ENCODE measurements around the gene PEX10.

Gene PEX10

GRCh38 chr1:2400576-2400909 lies 11.8 kb downstream of the PEX10 start:
- Histone ChIP-seq H3K27me3 (no peaks in the 10 kb centered on the region), H3K9me3 (no peaks in the 10 kb centered on the region), H3K4me3 (ENCODE audit: low read depth in 1 of 2, low read length in 1 of 2) (no peak overlapping the region), H3K27ac (peak overlapping the region; percentile 13), H3K36me3 (peaks cover 98% of the 10 kb centered on the region), H3K4me1 (ENCODE audit: control insufficient read depth in 1 of 2, insufficient read depth in 1 of 2, low read depth in 1 of 2, low read length in 1 of 2) (no peaks in the 10 kb centered on the region)
- TF ChIP-seq CTCF (IDR thresholded peaks at IDR 0.05) = no peak

- H3K4me1 ChIP-seq (ENCODE audit: control insufficient read depth in 1 of 2, insufficient read depth in 1 of 2, low read depth in 1 of 2, low read length in 1 of 2) = no peaks in the 10 kb centered on the region
- no peak overlapping the region for H3K4me3 ChIP-seq (ENCODE audit: low read depth in 1 of 2, low read length in 1 of 2)
- no peak overlapping the region for H3K27ac ChIP-seq
- H3K36me3 ChIP-seq = peaks cover 98% of the 10 kb centered on the region
- no peaks in the 10 kb centered on the region for H3K9me3 ChIP-seq
- no peak for TF ChIP-seq CTCF (IDR thresholded peaks at IDR 0.05)
- H3K27me3 ChIP-seq = no peaks in the 10 kb centered on the region
Observed at GRCh38 chr1:2399890-2400575, 12.3 kb downstream of the PEX10 start.

- H3K36me3 ChIP-seq = peaks cover 96% of the 10 kb centered on the region
- no peak for TF ChIP-seq CTCF (IDR thresholded peaks at IDR 0.05)
Observed at GRCh38 chr1:2398871-2399270, 13.5 kb downstream of the PEX10 start.

GRCh38 chr1:2397007-2397679 lies 15.2 kb downstream of the PEX10 start:
- Histone ChIP-seq H3K36me3 (peaks cover 90% of the 10 kb centered on the region), H3K9me3 (no peaks in the 10 kb centered on the region), H3K4me1 (ENCODE audit: control insufficient read depth in 1 of 2, insufficient read depth in 1 of 2, low read depth in 1 of 2, low read length in 1 of 2) (peaks cover 13 to 16% of the 10 kb centered on the region in 2 experiments), H3K27ac (no peak overlapping the region), H3K4me3 (ENCODE audit: low read depth in 1 of 2, low read length in 1 of 2) (no peak overlapping the region), H3K27me3 (no peaks in the 10 kb centered on the region)
- TF ChIP-seq CTCF (IDR thresholded peaks at IDR 0.05) = no peak

More at GRCh38 chr1:2398871-2399270, 13.5 kb downstream of the PEX10 start:
- Histone ChIP-seq H3K4me1 (ENCODE audit: control insufficient read depth in 1 of 2, insufficient read depth in 1 of 2, low read depth in 1 of 2, low read length in 1 of 2) (no peaks in the 10 kb centered on the region), H3K9me3 (no peaks in the 10 kb centered on the region), H3K4me3 (ENCODE audit: low read depth in 1 of 2, low read length in 1 of 2) (no peak overlapping the region), H3K27me3 (no peaks in the 10 kb centered on the region), H3K27ac (no peak overlapping the region)

GRCh38 chr1:2396476-2396875 lies 15.9 kb downstream of the PEX10 start:
- H3K27me3 ChIP-seq = no peaks in the 10 kb centered on the region
- H3K36me3 ChIP-seq = peaks cover 83% of the 10 kb centered on the region
- no peak overlapping the region for H3K27ac ChIP-seq
- TF ChIP-seq CTCF (IDR thresholded peaks at IDR 0.05) = no peak
- H3K9me3 ChIP-seq = no peaks in the 10 kb centered on the region
- peaks cover 14 to 18% of the 10 kb centered on the region in 2 experiments for H3K4me1 ChIP-seq (ENCODE audit: control insufficient read depth in 1 of 2, insufficient read depth in 1 of 2, low read depth in 1 of 2, low read length in 1 of 2)
- H3K4me3 ChIP-seq (ENCODE audit: low read depth in 1 of 2, low read length in 1 of 2) = no peak overlapping the region

Data from neutrophil (primary cell).